DOHH2 (cell line): ENCODE measurements around the gene RALBP1.

ENCODE experiments used
- H3F3A ChIP-seq: fragments of 200-600 bp; sonication (generic), shearing (Covaris generic); 2 replicates; pipeline ENCODE4 v1.6.0; 2016; ENCODE audit warnings: antibody characterized with exemption, mild to moderate bottlenecking; ENCODE audit not compliant: control insufficient read depth, insufficient read depth
- H3K27ac ChIP-seq: fragments of 200-600 bp; sonication (generic); 2 replicates; pipeline ENCODE4 v1.5.1; 2014; ENCODE audit warnings: low read depth, mild to moderate bottlenecking, low read length, moderate library complexity
- H3K27me3 ChIP-seq: fragments of 200-600 bp; sonication (generic); 2 replicates; pipeline ENCODE4 v1.6.1; 2014; ENCODE audit warnings: mild to moderate bottlenecking, low read length, mixed read lengths; ENCODE audit not compliant: control insufficient read depth
- H3K36me3 ChIP-seq: fragments of 200-600 bp; sonication (generic); 2 replicates; pipeline ENCODE4 v1.6.1; 2014; ENCODE audit warnings: mild to moderate bottlenecking, low read length, moderate library complexity, mixed read lengths; ENCODE audit not compliant: control insufficient read depth
- H3K4me1 ChIP-seq: fragments of 200-600 bp; sonication (generic); 2 replicates; pipeline ENCODE4 v1.6.1; 2014; ENCODE audit warnings: mild to moderate bottlenecking, low read length, mixed read lengths; ENCODE audit not compliant: control insufficient read depth
- H3K4me2 ChIP-seq: fragments of 200-600 bp; sonication (generic); 2 replicates; pipeline ENCODE4 v1.6.0; 2014; ENCODE audit warnings: mild to moderate bottlenecking, low read length, moderate library complexity
- H3K4me3 ChIP-seq: fragments of 200-600 bp; sonication (generic); 2 replicates; pipeline ENCODE4 v1.5.1; 2014; ENCODE audit warnings: mild to moderate bottlenecking, low read length, mixed read lengths
- H3K79me2 ChIP-seq: fragments of 200-600 bp; sonication (generic); 2 replicates; pipeline ENCODE4 v1.6.1; 2014; ENCODE audit warnings: mild to moderate bottlenecking, low read length, mixed read lengths; ENCODE audit not compliant: control insufficient read depth
- H3K9me2 ChIP-seq: fragments of 200-600 bp; sonication (generic); replicated peaks from 2 replicates; pipeline ENCODE4 v1.6.1; 2014; ENCODE audit warnings: mild to moderate bottlenecking, low read length, mixed read lengths; ENCODE audit not compliant: control insufficient read depth
- H3K9me3 ChIP-seq: fragments of 200-600 bp; sonication (generic); 2 replicates; pipeline ENCODE4 v1.6.1; 2014; ENCODE audit warnings: antibody characterized with exemption, low read length, mixed read lengths; ENCODE audit not compliant: control insufficient read depth, insufficient read depth
- H4K20me1 ChIP-seq: fragments of 200-600 bp; sonication (generic); 2 replicates; pipeline ENCODE4 v1.6.0; 2014; ENCODE audit warnings: low read depth, mild to moderate bottlenecking, antibody characterized with exemption, low read length, moderate library complexity; ENCODE audit not compliant: control insufficient read depth, insufficient read depth
- CTCF ChIP-seq: fragments of 200-600 bp; sonication (generic); IDR thresholded peaks from one replicate; pipeline ENCODE4 v1.5.1; 2014; ENCODE audit warnings: antibody characterized with exemption, mild to moderate bottlenecking, low read depth, low read length; ENCODE audit not compliant: poor library complexity, severe bottlenecking
- EZH2phosphoT487 ChIP-seq: fragments of 200-600 bp; sonication (generic); IDR thresholded peaks from 2 replicates; pipeline ENCODE4 v1.6.1; 2017; ENCODE audit warnings: borderline replicate concordance, mild to moderate bottlenecking, antibody characterized with exemption, low read length, moderate library complexity, mixed read lengths

The RALBP1 gene

GRCh38 chr18:9468998-9469397 is 6.3 kb upstream of the RALBP1 start:
- peaks cover 1% of the 10 kb centered on the region for H3K4me1 ChIP-seq
- H3K27me3 ChIP-seq, result no peaks in the 10 kb centered on the region
- H3K27ac ChIP-seq, result no peak overlapping the region
- H3F3A ChIP-seq, result no peaks in the 10 kb centered on the region
- no peaks in the 10 kb centered on the region for H4K20me1 ChIP-seq
- no peaks in the 10 kb centered on the region for H3K36me3 ChIP-seq
- peaks cover 19% of the 10 kb centered on the region for H3K9me3 ChIP-seq
- no peak overlapping the region for H3K4me3 ChIP-seq
- no peaks in the 10 kb centered on the region for H3K79me2 ChIP-seq
- TF ChIP-seq CTCF (no peak), EZH2phosphoT487 (no peak)
- H3K4me2 ChIP-seq, result no peak overlapping the region
- no peaks in the 10 kb centered on the region for H3K9me2 ChIP-seq

- Histone ChIP-seq H3K36me3 (no peaks in the 10 kb centered on the region), H3F3A (no peaks in the 10 kb centered on the region), H4K20me1 (no peaks in the 10 kb centered on the region), H3K4me3 (no peak overlapping the region), H3K9me3 (peaks cover 19% of the 10 kb centered on the region), H3K9me2 (no peaks in the 10 kb centered on the region), H3K79me2 (0 out of 2 replicates have a peak, but pooled peaks cover 2% of the 10 kb centered on the region), H3K4me1 (peaks cover 8% of the 10 kb centered on the region), H3K4me2 (no peak overlapping the region), H3K27me3 (no peaks in the 10 kb centered on the region), H3K27ac (no peak overlapping the region)
- TF ChIP-seq CTCF (no peak), EZH2phosphoT487 (no peak)
Observed at GRCh38 chr18:9469685-9470084, 5.6 kb upstream of the RALBP1 start.

GRCh38 chr18:9474108-9474982 is 968 bp upstream of the RALBP1 start:
- Histone ChIP-seq H3K27ac (peak overlapping the region; percentile 43), H3K4me3 (peak overlapping the region; percentile 92), H4K20me1 (no peaks in the 10 kb centered on the region), H3K9me2 (no peaks in the 10 kb centered on the region), H3F3A (no peaks in the 10 kb centered on the region), H3K4me1 (peaks cover 18% of the 10 kb centered on the region), H3K36me3 (peaks cover 19% of the 10 kb centered on the region), H3K27me3 (no peaks in the 10 kb centered on the region), H3K4me2 (peak overlapping the region; percentile 69), H3K9me3 (no peaks in the 10 kb centered on the region), H3K79me2 (peaks cover 42% of the 10 kb centered on the region)
- TF ChIP-seq CTCF (no peak), EZH2phosphoT487 (no peak)
